Femur (tissue), 1 donor: ENCODE measurements around the gene SAFB.
A peak's percentile ranks its signal among the peaks of the same experiment; 100 is the strongest.
"Not testable (repeated sequence)": the region's sequence is repeated elsewhere in the genome, so short reads cannot be mapped to it uniquely, and the experiment has no call there.

Experiments
- DNase-seq: peaks from one replicate; pipeline ENCODE4 v3.0.0-alpha.2; 2017

Gene SAFB

GRCh38 chr19:5595745-5596144 lies 27.1 kb upstream of the SAFB start:
- no peak for DNase-seq

GRCh38 chr19:5600797-5601196 lies 22.1 kb upstream of the SAFB start:
- peak; percentile 33 for DNase-seq

- DNase-seq: no peak
Observed at GRCh38 chr19:5603626-5604025, 19.3 kb upstream of the SAFB start.

GRCh38 chr19:5605362-5605761 lies 17.5 kb upstream of the SAFB start:
- no peak for DNase-seq

- no peak for DNase-seq
Observed at GRCh38 chr19:5607318-5608275, 15.3 kb upstream of the SAFB start.

- DNase-seq: no peak
Observed at GRCh38 chr19:5608291-5608690, 14.6 kb upstream of the SAFB start.

- DNase-seq: not testable (repeated sequence)
Observed at GRCh38 chr19:5608766-5609165, 14.1 kb upstream of the SAFB start.

GRCh38 chr19:5609881-5610448 lies 12.9 kb upstream of the SAFB start:
- DNase-seq: no peak

- no peak for DNase-seq
Observed at GRCh38 chr19:5612891-5613865, 9.7 kb upstream of the SAFB start.

GRCh38 chr19:5615756-5616327 lies 7.0 kb upstream of the SAFB start:
- DNase-seq: no peak

GRCh38 chr19:5617080-5617479 lies 5.8 kb upstream of the SAFB start:
- no peak for DNase-seq

GRCh38 chr19:5618591-5618990 lies 4.3 kb upstream of the SAFB start:
- DNase-seq: no peak

- DNase-seq: no peak
Observed at GRCh38 chr19:5619946-5620345, 2.9 kb upstream of the SAFB start.

GRCh38 chr19:5621311-5621944 lies 1.5 kb upstream of the SAFB start:
- DNase-seq: no peak

GRCh38 chr19:5621945-5622464 lies 878 bp upstream of the SAFB start:
- peak; percentile 37 for DNase-seq

- DNase-seq: peak; percentile 42
Observed at GRCh38 chr19:5623397-5624017, 624 bp downstream of the SAFB start.

- peak; percentile 58 for DNase-seq
Observed at GRCh38 chr19:5624018-5624663, 1.3 kb downstream of the SAFB start.

- no peak for DNase-seq
Observed at GRCh38 chr19:5624741-5625278, 1.9 kb downstream of the SAFB start.

GRCh38 chr19:5625641-5626040 lies 2.8 kb downstream of the SAFB start:
- no peak for DNase-seq

- DNase-seq: peak; percentile 60
Observed at GRCh38 chr19:5627395-5627904, 4.6 kb downstream of the SAFB start.
